Loucy (cell line): ENCODE data around the gene DNAJB8.

ENCODE experiments used
- EZH2phosphoT487 ChIP-seq: fragments of 200-600 bp; IDR thresholded peaks from 2 replicates; pipeline ENCODE4 v1.6.1; 2018; ENCODE audit warnings: antibody characterized with exemption, mild to moderate bottlenecking, moderate library complexity, borderline replicate concordance
- TF ChIP-seq, protein P1 (sequence below): fragments of 200-600 bp; sonication (generic); conservative IDR thresholded peaks from 2 replicates; pipeline ENCODE4 v1.5.1; 2014; ENCODE audit warnings: mild to moderate bottlenecking, antibody characterized with exemption, low read length

- TF ChIP-seq, protein P1, sequence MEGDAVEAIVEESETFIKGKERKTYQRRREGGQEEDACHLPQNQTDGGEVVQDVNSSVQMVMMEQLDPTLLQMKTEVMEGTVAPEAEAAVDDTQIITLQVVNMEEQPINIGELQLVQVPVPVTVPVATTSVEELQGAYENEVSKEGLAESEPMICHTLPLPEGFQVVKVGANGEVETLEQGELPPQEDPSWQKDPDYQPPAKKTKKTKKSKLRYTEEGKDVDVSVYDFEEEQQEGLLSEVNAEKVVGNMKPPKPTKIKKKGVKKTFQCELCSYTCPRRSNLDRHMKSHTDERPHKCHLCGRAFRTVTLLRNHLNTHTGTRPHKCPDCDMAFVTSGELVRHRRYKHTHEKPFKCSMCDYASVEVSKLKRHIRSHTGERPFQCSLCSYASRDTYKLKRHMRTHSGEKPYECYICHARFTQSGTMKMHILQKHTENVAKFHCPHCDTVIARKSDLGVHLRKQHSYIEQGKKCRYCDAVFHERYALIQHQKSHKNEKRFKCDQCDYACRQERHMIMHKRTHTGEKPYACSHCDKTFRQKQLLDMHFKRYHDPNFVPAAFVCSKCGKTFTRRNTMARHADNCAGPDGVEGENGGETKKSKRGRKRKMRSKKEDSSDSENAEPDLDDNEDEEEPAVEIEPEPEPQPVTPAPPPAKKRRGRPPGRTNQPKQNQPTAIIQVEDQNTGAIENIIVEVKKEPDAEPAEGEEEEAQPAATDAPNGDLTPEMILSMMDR: no peak
- TF ChIP-seq EZH2phosphoT487: no peak
Measured at GRCh38 chr3:128490650-128490914, 23.9 kb upstream of the DNAJB8 start.
